ENCODE data around the gene UBFD1. TPM values are rescaled to one million over a fixed set of nuclear protein-coding genes. Genes with fewer than 3 reads are reported as not detected.

UBFD1 gene
- total and polyA plus RNA-seq, 2 of the 8 experiments (the other 6 are each of a cell fraction or from before 2014, with no cell fraction given), result 66.3 to 106 TPM

GRCh38 chr16:23515881-23516280 is 41.6 kb upstream of the UBFD1 start (continued):
- TF ChIP-seq SP2 (IDR thresholded peaks at IDR 0.05; ENCODE audit: low read length) (no peak), RNF2 (IDR thresholded peaks at IDR 0.05; ENCODE audit: borderline replicate concordance, low read depth, low read length, missing control alignments, poor library complexity, severe bottlenecking) (no peak), SP4 (IDR thresholded peaks at IDR 0.05; ENCODE audit: low read length) (no peak), KDM4A (IDR thresholded peaks at IDR 0.05; ENCODE audit: low read depth, low read length, severe bottlenecking) (no peak), CHD2 (IDR thresholded peaks at IDR 0.05; ENCODE audit: low read length) (no peak), CBX5 (IDR thresholded peaks at IDR 0.05; ENCODE audit: low read depth, low read length) (no peak), PHF8 (conservative IDR thresholded peaks at IDR 0.05; ENCODE audit: low read depth, low read length) (no peak)

Data from H1 (cell line).